ENCODE measurements around the gene ZNF566.
A peak's percentile ranks its signal among the peaks of the same experiment; 100 is the strongest.
"Not testable (repeated sequence)": the region's sequence is repeated elsewhere in the genome, so short reads cannot be mapped to it uniquely, and the experiment has no call there.

The ZNF566 gene

DNA sequence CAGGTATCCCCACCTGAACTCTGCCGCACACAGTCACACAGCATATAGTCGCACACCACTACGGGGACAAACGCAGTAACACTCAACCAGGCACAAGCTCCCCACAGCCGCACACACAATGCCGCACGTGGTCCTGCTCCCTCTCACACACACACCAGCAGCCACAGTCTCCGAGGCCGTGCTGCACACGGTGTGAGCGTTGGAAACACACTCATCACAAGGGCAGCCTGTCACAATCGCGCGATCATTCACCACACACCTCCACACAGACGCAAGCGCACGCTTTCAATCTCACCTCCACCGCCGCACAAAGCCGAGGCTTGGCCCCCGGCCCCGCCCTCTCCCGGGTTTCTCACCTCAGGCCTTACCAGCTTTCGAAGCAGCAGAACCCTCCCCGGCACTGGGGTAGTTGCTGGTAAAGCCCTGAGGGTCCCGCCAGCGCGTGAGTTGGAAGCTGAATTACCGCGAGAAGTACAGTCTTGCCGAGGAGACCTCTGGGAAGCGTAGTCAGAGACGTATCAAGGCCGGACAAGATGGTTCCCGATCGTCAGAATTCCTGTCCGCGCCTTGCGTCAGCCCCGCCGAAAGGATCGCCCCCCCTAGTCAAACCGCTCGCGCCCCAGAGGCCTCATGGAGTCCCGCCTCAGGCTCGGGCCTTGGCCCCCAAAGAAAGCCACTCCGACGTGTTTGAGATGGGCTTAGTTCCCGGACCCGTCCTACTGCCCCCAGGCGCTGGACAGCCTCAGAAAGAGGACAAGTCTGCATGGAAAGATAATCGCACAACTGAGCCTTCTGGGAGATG, at the start of gene ZNF566:
TSS of gene ZNF566 (minus strand) at position 444 of the 802 bp plus-strand sequence. CDS start 13,004 bp downstream, outside the sequence.
- peak; percentile 95 to 98 (median 98) for DNase-seq

DNA sequence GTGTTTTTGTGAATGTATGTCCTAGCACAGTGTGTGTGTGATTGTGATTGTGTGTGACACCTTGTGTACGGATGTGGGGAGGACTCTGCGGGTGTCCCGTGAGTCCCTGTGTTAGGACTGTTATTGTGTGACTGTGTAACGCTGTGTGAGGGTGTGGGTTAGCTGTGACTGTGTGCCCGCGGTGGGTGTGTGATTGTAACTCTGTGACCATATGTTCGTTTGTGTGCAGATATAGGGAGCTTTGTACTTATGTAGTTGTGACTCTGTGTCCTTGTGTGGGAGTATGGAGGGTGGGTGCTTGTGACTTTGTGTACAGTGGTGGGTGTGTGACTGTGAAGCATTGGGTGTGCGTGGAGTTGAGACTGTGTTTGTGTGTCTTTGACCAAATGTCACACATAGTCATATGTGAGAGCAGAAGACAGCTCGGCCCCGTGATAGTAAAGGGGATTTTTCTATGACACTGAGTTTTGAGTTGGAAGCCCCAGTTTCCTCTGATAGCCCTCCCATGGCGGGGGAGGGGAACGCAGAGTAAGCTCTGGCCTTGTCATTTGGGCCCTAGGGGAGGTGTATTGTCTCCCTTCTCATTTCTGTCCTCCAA, 39.7 kb upstream of the ZNF566 start:
- DNase-seq: no peak

DNA sequence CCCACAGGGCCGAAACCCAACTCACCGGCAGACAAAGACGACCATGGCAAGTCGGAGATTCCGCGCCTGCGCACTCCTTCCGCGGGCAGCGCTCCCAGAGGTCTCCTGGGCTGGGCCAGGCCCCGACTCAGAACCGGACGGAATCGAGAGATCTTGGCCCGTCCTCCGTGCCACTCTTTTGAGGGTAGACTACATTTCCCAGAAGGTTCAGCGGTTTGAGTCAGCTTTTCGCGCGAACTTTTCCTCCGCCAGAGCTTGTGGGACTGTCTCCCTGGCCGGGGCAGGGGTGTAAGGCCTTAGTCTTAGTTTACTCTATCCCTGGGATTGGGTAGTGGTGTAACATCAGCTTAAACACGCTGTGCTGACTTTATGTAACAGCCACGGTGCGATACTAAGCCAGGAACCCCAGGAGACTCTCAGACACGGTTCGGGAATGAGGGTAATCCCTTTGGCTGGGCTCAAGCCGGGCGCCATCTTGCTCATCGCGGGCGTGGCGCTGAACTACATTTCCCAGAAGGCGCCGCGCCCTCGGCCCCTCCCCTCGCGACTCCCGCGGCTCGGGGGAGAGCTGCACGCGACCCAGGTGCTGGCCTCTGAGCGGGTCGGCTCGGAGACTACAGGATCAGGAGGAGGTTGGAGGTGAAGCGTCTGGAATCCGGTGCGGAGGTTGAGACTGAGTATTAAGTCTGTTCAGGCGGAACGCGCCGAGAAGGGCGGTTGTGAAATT, 39.0 kb upstream of the ZNF566 start, which contains the start of gene ZNF260:
TSS of gene ZNF260 (minus strand) at position 78 of the 727 bp plus-strand sequence. CDS start 13,033 bp downstream, outside the sequence.
- peak; percentile 96 to 97 (median 97) for DNase-seq

DNA sequence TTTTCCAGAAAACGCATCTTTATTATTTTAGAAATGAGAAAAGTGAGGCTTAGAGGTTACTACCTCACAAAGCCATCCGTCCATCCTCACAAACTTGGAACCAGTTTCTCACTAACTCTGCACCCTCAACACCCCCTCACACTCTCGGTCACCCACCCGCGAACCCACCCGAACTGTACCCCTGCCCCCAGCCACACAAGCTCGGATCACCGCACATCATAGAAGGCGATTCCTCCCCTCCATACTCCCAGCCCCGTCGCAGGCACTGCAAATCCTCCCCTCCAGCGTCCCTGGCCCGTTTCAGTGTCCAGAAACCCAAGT, 38.5 kb upstream of the ZNF566 start:
- DNase-seq: no peak

DNA sequence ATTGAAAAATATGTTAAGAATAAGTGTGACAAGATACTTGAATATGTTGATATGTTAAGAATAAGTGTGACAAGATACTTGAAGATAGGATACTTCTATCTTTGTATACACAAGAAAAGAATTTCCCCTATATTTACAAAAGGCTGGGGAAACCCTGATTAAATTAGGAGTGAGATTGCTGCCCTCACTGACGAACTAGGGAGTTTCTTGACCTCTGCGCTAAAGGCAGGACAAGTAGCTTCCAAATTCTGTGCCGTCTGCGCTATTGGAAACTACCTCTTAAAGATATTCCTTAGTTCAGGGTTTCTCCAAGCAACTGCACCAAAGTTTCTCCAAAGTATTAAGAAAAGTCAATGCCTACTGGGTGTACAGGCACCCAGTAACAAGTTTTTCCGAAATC, 38.0 kb upstream of the ZNF566 start:
- peak in 1 of 3 experiments; percentile 40 for DNase-seq

DNA sequence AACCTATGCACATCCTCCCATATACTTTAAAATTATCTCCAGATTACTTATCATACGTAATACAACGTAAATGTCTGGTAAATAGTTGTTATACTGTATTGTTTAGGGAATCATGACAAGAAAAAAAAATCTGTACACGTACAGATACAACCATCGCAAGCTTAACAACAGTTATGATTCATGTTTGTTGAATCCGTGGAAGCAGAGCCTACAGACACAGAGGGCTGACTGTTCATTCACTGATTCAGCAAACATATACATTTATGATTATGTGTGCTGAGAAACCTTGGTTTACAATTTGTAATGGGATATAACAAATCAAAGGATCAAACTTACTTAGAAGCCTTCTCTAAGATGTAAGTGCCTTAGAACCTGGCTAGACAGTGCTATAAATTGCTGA, 37.2 kb upstream of the ZNF566 start:
- no peak for DNase-seq

DNA sequence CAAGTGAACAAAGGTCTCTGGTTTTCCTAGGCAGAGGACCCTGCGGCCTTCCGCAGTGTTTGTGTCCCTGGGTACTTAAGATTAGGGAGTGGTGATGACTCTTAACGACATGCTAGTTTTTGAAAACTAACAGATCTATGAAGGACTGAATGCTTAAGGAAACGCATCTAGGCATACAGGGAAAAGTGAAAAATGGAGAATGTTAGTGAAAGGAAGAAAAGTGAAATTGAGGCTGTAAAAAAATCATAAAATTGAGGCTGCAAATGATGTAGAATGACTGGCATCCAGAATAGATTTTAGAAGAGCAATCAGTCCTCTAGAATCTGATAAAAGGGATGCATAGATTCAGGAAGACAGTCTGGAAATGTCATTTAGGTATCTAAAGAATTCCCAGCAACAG, 35.3 kb upstream of the ZNF566 start:
- no peak for DNase-seq

DNA sequence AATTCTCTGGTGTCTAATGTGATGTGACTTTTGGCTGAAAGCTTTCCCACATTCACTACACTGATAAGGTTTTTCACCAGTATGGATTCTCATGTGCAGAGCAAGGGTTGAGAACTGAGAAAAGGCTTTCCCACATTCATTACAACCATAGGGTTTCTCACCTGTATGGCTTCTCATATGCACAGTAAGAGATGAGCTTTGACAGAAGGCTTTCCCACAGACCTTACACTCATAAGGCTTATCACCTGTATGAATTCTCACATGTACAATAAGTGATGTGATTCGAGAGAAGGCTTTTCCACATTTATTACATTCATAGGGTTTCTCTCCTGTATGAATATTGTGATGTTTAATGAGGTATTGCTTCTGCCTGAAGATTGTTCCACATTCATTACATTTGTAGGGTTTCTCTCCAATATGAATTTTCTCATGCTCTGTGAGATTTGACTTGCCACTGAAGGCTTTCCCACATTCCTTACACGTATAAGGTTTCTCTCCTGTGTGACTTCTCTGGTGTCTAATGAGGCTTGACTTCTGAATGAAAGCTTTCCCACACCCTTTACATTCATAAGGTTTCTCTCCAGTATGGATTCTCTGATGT, 24.8 kb upstream of the ZNF566 start:
- DNase-seq: peak in 1 of 3 experiments; percentile 2

DNA sequence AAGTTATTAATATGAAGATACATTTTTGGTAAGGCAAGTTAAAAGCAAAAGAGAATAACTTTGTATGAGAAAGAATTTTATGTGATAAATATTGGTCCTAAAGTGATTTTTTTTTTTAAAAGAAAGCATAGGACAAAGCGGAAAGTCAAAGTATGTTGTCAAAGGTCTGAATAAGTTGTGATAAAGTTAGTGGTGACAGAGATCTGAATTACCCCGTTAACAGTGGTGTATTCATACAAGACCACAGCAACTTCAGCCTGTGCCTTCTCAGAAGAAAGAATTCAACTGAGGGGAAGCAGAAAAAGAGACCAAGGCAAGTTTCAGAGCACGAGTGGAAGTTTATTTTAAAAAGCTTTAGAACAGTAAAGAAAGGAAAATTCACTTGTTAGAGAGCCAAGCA, 19.0 kb upstream of the ZNF566 start:
- no peak for DNase-seq

DNA sequence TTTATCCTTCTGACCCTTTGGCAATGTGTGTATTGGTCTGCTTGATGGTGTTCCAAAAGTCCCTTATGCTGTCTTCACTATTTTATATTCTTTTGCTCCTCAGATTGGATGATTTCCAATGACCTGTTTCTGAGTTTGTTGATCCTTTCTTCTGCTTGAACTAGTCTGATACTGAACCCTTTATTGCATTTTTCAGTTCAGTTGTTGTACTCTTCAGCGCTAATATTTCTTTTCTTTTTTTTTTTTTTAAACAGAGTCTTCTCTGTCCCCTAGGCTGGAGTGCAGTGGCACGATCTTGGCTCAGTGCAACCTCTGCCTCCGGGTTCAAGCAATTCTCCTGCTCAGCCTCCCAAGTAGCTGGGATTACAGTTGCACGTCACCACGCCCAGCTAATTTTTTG, 12.6 kb upstream of the ZNF566 start:
- DNase-seq: no peak

DNA sequence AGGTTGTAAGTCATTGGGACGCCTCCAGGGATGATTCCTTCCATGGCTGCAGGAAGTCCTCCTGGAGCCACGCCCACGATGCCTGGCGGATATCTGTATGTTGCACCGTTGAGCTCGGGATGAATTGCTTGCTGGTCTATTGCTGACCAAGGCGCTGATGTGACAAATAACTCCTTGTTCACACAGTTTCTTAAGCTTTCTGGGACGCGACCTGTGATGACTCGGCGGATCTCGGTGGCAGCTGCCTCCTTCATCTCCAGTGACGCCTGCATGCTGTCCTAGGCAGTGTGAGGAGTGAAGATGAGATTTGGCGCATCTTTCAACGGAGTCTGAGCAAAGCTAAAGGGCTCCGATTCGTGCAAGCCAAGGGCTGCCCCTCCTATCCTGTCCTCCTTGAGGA, 7.6 kb upstream of the ZNF566 start:
- DNase-seq: no peak

DNA sequence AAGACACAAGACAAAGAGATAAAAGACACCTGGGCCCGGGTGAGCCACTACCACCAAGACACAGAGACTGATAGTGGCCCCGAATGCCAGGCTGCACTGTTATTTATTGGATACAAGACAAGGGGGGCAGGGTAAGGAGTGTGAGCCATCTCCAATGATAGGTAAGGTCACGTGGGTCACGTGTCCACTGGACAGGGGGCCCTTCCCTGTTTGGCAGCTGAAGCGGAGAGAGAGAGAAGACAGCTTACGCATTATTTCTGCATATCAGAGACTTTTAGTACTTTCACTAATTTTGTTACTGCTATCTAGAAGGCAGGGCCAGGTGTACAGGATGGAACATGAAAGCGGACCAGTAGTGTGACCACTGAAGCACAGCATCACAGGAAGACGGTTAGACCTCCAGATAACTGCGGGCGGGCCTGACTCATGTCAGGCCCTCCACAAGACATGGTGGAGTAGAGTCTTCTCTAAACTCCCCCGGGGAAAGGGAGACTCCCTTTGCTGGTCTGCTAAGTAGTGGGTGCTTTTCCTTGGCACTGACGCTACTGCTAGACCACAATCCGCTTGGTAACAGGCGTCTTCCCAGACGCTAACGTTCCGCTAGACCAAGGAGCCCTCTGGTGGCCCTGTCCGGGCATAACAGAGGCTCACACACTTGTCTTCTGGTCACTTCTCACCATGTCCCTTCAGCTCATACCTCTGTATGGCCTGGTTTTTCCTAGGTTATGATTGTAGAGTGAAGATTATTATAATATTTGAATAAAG, 3.5 kb upstream of the ZNF566 start:
- peak in 1 of 3 experiments; percentile 26 for DNase-seq

DNA sequence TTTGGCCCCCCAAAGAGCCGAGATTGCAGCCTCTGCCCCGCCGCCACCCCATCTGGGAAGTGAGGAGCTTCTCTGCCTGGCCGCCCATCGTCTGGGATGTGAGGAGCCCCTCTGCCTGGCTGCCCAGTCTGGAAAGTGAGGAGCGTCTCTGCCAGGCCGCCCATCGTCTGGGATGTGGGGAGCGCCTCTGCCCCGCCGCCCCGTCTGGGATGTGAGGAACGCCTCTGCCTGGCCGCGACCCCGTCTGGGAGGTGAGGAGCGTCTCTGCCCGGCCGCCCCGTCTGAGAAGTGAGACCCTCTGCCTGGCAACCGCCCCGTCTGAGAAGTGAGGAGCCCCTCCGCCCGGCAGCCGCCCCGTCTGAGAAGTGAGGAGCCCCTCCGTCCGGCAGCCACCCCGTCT, 1.5 kb upstream of the ZNF566 start:
- not testable (repeated sequence) for DNase-seq

DNA sequence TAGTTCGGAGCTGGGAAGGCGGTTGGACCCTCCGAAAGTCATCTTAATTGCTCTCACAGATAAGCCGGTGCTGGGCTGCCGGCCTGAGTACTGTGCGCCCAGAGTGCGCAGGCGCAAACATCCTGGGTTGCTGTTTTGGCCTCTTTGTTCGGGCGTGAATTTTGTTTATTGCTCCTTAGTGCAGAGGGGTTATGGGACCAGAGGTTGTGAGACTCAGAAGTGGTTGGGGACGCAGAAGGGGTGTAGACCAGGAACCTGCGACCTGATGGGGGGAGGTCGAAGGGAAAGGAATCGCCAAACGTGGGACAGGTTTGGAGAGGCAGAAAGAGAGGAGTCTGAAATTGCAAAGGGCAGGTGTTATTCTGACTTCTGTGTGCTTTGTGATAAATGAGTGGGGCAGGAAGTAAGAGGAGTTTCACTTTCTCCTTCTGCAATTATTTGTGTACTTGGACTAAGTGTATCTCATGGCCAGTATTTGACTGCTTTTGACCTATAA, 607 bp upstream of the ZNF566 start:
- peak in 1 of 3 experiments; percentile 92 for DNase-seq

DNA sequence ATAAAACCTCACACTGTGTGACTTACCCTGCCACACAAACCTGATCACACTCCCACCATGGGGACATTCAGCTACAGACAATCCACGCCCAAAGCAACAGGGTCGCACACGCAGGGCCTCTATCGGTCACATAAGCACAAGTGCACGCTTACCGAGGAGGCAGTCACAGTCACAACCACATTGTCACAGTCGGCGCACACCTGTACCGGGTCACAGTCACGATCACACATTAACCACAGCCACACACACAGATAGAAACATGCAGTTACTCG, 579 bp downstream of the ZNF566 start:
- peak in 2 of 3 experiments; percentile 39 to 79 for DNase-seq

DNA sequence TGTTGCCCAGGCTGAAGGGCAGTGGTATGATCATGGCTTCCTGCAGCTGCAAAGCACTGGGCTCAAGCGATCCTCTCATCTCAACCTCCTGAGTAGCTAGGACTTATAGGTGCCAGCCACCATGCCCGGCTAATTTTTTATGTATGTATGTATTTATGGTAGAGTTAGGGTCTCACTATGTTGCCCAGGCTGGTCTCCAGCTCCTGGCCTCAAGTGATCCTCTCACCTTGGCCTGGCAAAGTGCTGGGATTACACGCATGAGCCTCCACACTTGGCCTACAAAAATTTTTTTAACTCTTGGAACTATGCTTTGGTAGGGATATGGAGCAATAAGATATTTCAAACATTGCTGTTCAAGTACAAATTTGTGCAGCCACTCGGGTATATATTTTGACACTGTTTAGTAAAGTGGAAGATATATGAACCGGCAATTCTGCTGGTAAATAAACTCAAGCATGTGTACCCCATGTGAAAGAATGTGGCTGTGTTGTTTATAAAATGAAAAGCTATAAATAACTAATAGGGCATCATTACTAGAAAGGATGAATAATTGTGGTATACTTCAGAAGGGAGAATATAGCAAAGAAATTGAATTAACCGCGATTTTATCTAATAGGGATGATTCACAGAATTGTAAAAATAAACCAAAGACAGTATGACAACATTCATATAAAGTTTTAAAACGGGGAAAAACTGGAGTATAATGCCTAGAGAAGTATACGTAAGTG, 1.1 kb downstream of the ZNF566 start:
- no peak for DNase-seq

DNA sequence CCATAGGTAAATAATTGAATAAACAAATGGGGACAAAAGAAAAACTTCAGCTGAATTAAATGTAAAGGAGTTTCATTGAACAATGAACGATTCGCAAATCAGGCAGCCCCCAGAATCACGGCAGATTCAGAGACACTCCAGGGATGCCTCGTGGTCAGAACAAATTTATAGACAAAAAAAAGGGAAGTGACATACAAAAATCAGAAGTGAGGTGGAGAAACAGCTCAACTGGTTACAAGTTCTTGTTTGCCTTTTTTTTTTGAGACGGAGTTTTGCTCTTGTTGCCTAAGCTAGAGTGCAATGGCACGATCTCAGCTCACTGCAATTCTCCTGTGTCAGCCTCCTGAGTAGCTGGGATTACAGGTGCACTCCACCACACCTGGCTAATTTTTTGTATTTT, 5.7 kb downstream of the ZNF566 start:
- DNase-seq: no peak

DNA sequence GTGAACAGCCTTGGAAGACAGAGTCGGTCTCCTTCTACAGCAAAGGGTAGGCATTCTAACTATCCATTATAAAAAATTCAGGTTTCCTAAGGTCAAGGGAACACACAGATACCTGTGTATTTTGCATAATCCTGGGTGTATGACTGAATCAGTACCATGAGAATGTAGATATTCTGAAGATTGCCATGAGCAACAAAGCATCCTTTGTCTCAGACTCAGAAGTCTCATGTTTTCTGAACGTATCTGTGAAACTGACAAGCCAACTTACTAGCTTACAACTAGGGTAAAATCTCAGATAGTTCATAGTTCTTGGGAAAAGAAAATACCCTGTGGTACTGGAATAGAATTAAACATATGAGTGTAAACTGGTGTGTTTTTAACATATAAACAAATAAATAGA, 6.5 kb downstream of the ZNF566 start:
- DNase-seq: no peak

DNA sequence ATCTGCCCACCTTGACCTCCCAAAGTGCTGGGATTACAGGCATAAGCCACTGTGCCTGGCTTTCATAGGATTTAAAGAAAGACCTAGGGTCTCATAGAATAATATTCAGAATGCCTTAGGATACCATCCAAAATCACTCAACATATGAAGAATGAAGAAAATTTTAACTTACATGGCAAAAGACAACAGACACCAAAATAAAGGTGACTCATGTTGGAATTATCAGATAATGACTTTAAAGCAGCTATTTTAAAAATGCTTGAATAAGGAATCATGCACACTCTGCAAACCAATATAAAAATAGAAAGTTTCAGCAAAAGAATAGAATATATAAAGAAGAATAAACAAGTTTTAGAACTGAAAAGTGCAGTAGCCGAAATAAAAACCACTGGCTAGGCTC, 29.3 kb downstream of the ZNF566 start:
- DNase-seq: no peak

DNA sequence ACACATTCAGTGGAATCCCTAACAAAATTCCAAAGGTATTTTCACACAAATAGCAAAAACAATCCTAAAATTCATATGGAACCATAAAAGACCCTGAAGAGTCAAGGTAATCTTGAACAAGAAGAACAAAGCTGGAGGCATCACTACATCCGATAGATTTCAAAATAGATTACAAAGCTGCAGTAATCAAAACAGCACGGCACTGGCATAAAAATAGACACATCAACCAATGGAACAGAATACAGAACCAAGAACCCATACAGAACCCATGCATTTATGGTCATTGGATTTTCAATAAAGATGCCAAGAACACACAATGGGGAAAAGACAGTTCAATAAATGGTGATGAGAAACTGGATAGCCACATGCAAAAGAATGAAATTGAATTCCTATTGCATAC, 32.5 kb downstream of the ZNF566 start:
- DNase-seq: no peak

DNA sequence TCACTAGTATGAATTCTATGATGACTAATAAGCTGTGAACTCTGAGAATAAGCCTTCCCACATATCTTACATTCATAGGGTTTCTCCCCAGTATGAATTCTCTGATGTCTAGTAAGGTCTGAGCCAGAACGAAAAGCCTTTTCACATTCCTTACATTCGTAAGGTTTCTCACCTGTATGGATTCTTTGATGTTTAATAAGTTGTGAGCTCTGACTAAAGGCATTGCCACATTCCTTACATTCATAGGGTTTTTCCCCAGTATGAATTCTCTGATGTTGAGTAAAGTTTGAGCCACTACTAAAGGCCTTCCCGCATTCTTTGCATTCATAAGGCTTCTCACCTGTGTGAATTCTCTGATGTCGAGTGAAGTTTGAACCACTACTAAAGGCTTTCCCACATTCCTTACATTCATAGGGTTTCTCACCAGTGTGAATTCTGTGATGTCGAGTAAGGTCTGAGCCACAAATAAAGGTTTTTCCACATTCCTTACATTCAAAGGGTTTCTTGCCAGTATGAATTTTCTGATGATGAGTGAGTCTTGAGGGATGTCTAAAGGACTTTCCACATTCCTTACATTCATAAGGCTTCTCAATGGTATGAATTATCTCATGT, 40.2 kb downstream of the ZNF566 start:
- no peak for DNase-seq

DNA sequence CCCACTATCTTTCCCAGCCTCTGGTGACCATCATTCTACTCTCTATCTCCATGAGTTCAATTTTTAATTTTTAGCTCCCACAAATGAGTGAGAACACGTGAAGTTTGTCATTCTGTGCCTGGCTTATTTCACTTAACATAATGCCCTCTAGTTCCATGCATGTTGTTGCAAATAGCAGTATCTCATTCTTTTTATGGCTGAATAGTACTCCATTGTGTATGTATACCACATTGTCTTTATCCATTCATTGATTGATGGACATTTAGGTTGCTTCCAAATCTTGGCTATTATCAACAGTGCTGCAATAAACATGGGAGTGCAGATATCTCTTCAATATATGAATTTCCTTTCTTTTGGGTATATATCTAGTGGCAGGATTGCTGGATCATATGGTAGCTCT, 48.0 kb downstream of the ZNF566 start:
- DNase-seq: no peak
